Activated CD4-positive, alpha-beta T cell treated with anti-CD3 and anti-CD28 coated beads, Interleukin-2, amount 50 U/mL, for 1 hour (primary cell): ENCODE results near the gene ODF4.
"Not testable (repeated sequence)": the region's sequence is repeated elsewhere in the genome, so short reads cannot be mapped to it uniquely, and the experiment has no call there.

ENCODE experiments used
- DNase-seq: peaks from one replicate; pipeline ENCODE4 v3.0.0-alpha.2; 2020

The ODF4 gene

DNA sequence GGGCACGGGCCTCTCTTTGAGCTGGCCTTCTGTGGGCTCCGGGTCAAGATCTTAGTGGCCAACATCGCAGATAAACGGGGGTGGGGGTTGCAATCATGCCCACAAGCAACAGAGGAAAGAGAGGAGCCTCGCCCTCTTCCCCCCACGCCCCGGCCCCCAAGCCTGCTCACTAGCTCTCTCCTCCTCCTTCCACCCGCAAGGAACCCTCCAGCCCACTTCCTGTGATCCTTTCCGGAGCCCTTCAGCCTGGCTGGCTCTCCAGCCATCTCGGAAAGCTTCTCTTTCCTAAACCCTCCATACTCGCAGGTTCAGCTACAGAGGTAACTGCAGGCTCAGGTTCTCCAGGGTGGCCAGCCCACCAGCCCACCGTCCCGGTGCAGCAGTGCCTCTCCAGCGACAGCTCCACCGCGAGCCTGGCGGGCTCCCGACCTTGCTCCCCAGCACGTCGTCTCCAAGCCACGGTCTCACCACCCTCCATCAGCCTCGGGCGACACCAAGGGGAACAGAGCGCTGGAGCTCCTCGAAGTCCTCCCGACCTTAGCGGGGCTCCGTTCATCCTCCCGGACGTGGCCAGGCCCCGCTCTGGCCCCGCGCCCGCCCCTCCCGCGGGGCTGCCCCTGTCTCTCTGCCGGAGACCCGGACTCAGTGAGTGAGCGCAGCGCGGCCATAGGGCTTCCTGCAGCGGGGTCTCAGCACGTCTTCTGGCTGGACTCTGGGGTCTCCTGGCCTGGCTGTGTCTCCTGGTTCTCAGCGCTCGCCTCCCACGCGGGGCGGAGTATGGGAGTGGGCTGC is 12.9 kb upstream of the ODF4 start:
- peak; percentile 11 for DNase-seq

DNA sequence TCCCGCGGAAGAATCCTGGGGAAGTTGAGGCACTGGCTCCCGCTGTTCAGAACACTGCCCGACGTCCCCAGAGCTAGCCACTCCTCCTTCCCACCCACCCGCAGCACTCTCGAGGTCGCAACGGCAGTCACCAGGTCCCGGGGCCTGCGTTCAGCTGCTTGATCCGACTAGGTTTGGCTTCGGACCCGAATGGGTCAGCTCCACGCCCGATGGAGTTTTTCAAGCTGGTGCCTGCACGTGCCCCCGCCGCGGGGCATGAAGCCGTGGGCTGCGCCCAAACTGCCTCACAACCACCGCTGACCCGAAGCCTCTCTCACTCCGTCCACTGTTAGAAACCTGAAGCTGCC is 12.4 kb upstream of the ODF4 start:
- no peak for DNase-seq

DNA sequence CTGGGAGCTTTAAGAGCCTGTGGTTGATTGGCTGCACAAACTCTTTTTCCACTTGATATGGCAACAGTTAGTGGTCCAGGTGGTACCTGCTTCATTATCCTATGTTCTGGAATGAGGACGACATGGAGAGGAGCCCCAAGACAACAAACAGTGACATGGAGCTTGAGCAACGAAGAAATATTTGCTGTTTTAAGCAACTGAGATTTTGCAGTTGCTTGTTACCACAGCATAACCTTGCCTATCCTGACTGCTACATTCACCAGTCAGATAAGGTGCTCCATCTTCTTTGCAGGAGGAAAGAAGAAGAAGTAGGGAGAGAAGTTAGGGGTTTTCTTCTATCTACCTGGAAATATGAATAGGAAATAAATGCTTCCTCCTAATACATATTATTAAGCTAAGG is 7.5 kb upstream of the ODF4 start:
- DNase-seq: no peak

- no peak for DNase-seq
Observed at GRCh38 chr17:8332688-8333087, 7.0 kb upstream of the ODF4 start.

- no peak for DNase-seq
Observed at GRCh38 chr17:8333281-8333680, 6.4 kb upstream of the ODF4 start.

- no peak for DNase-seq
Observed at GRCh38 chr17:8337802-8338752, 1.6 kb upstream of the ODF4 start.

GRCh38 chr17:8338753-8339140 is 893 bp upstream of the ODF4 start:
- no peak for DNase-seq

- DNase-seq: no peak
Observed at GRCh38 chr17:8341456-8341855, 1.8 kb downstream of the ODF4 start.

DNA sequence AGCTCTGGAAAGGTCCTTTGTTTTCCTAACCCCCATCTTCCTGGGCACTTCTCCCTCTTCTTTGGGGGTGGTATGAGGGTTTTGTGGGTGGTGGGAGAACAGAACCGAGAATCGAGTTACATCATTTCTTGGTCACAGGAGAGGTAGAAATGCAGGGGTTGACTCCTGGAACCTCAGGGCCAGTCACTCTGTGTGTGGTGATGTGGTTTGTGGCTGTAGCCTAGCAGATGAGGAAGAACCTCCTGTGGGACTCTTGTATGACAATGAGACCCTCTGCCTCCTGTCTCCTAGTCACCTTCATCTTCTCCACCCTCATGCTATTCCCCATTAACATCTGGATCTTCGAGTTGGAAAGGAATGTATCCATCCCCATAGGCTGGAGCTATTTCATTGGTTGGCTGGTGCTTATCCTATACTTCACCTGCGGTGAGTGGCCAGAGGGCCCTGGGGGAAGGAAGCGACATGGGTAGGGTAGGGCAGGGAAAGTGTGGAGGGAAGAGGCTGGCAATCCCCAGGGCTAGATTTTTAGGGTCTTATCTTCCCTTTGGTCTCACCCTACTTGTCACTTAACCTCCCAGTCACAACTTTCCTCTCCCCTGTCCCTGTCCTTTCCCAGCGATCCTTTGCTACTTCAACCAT is 5.5 kb downstream of the ODF4 start:
- no peak for DNase-seq

GRCh38 chr17:8345951-8346665 is 6.5 kb downstream of the ODF4 start:
- DNase-seq: no peak

- not testable (repeated sequence) for DNase-seq
Observed at GRCh38 chr17:8347001-8347400, 7.4 kb downstream of the ODF4 start.

DNA sequence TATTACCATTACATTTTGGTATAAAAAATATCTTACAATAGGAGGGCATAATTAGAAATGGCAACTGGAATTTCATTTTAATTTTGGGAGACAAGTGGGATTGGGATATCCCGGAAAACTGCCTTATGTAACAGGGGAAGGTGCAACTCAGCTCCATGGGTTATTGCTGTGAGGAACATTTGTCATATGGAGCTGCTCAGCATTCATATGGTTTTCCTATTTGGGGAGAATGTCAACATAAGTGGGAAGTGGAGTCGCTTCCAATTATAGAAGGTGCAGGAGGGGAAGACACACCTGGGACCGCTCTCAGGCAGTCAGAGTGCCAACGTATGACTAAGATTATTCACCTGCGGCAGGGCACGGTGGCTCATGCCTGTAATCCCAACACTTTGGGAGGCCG is 10.7 kb downstream of the ODF4 start:
- no peak for DNase-seq

GRCh38 chr17:8353736-8354135 is 14.1 kb downstream of the ODF4 start:
- no peak for DNase-seq

- DNase-seq: no peak
Observed at GRCh38 chr17:8354236-8354635, 14.6 kb downstream of the ODF4 start.

DNA sequence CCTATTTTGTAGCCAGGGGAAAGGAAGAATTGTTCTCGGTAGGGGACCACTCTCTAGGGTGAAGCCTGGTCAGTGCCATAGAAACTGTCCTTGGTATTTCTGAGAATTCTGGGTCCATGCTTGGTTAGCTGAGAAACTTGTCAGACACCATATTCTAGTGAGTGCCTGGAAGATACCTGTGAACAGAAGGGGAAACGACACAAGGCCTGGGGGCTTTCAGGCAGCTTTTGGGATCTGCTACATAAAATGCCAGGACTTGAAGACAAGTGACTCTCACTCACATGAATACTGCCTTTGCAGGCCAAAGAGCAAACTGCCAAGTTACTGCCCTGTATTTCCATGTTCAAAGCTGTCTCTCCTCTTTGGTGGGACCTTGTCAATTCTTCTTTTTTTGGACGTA is 18.3 kb downstream of the ODF4 start:
- DNase-seq: no peak

- DNase-seq: no peak
Observed at GRCh38 chr17:8359769-8360168, 20.1 kb downstream of the ODF4 start.

- no peak for DNase-seq
Observed at GRCh38 chr17:8360260-8360659, 20.6 kb downstream of the ODF4 start.

DNA sequence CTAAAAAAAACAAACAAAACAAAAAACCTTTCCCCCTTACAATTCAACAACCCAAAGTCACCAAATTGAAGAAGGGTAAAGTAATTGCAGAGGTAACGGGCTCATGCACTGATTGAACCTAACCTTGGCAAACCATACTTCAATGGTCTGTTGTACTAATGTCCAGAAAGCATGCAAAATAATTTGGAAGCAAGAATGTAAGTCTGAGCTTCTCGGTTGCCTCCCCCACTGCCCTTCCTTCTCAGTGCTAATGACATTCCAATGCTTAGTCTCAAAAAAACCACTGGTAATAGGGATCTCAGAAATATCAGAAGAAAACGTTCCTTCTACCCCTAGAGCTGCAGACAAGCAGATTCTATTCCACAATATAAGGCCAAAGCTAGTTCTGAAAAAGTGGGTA is 21.1 kb downstream of the ODF4 start:
- no peak for DNase-seq

DNA sequence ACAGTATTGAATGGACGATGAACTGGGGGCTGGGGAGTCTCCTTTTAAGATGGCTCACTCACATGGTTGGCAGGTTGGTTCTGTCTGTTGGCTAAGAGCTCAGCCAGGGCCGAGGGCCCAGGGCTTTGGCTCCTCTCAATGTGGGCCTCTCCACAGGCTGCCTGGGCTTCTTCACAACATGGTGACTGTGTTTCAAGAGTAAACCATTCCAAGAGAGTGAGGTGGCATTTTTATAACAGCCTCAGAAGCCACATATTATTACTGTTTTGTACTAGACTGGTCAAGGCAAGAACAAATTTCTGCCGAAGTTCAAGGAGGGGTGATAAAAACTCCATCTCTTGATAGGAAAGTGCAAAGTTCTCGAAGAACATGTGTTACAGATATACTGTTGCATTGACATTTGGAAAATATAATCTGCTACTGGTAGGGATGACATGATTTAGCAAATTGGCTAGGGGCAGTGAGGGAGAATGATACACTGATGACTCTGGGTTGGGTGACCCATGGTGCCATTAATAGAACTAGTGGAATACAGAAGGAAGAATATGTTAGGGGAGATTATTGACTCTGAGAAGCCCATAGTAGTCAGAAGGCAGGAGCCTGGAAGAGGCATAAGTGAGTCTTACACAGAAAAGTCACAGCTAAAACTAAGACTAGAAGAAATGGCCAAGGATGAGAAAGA is 23.2 kb downstream of the ODF4 start:
- no peak for DNase-seq

DNA sequence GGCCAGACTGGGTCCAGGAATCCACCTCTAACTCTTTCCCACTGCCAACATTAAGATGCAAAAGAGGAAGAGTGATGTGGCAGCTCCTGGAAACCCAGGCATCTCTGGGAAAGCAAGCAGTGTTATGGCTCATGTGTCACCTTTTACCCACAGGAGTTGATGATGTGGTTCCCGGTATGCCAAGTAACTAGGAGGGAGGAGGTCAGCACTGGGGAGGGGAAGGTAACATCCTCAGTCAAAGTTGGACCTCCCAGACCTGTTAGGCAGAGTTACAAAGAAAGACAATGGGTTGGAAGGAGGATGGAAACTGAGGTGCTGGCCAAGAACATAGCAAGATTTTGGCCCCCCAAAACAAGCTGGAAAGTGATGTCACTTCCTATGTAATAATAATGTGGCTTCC is 25.5 kb downstream of the ODF4 start:
- no peak for DNase-seq

GRCh38 chr17:8366231-8366630 is 26.6 kb downstream of the ODF4 start:
- no peak for DNase-seq

DNA sequence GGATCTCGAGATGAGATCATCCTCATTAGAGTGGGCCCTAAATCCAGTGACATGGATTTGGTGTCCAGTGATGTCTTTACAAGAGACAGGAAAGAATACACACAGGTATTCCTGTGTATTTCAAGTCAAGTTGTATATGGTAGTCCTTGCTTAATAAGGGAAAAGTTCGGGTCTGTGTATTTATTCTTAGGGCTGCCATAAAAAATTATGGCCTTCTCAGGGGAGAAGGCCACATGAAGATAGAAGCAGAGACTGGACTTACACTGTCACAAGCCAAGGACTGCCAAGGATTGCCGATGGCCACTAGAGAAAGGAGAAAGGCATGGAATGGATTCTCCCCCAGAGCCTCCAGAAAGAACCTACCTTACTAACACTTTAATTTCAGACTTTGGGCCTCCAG is 28.6 kb downstream of the ODF4 start:
- DNase-seq: no peak

DNA sequence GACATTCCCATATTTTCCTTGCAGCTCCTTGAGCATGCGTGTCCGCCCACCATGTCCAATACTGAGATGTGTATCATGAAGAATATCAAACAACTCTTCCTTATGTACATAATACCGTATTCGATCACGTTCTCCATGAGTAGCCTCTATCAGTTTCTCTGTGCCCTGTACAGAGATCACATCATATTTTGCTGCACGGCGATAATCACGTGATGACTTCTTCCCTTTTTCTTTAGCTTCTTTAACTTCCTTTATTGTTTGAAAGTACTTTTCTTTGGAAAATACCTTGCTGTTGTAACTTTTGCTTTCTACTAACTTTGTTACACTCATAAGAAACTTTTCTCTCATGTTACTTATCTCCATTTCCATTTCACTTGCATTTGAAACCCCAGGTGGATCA is 30.3 kb downstream of the ODF4 start:
- no peak for DNase-seq
